Epithelial cell of proximal tubule (primary cell): Measurements from ENCODE around the gene HSPB1. TPM values are rescaled to one million over a fixed set of nuclear protein-coding genes. Genes with fewer than 3 reads are reported as not detected.
"Not testable (repeated sequence)": the region's sequence is repeated elsewhere in the genome, so short reads cannot be mapped to it uniquely, and the experiment has no call there.

Source experiments
- DNase-seq: peaks from one replicate; pipeline ENCODE4 v3.0.0-alpha.2; 2011; ENCODE audit warnings: low read depth
- H3K4me3 ChIP-seq: 2 replicates; pipeline ENCODE4 v1.5.1; 2011; ENCODE audit warnings: low read depth, mild to moderate bottlenecking, low read length
- total RNA-seq: library from RNA; depleted of rRNA; stranded (reverse); fragments of >200 nt; gene quantifications from 2 replicates; pipeline ENCODE4 v1.2.3, GENCODE V29; 2015
- TF ChIP-seq, protein P1 (sequence below): conservative IDR thresholded peaks from 2 replicates; pipeline ENCODE4 v1.5.1; 2012; ENCODE audit warnings: low read depth, mild to moderate bottlenecking, low read length

HSPB1 gene
- total RNA-seq, 1 donor from 2014 or later, result 435 TPM

DNA sequence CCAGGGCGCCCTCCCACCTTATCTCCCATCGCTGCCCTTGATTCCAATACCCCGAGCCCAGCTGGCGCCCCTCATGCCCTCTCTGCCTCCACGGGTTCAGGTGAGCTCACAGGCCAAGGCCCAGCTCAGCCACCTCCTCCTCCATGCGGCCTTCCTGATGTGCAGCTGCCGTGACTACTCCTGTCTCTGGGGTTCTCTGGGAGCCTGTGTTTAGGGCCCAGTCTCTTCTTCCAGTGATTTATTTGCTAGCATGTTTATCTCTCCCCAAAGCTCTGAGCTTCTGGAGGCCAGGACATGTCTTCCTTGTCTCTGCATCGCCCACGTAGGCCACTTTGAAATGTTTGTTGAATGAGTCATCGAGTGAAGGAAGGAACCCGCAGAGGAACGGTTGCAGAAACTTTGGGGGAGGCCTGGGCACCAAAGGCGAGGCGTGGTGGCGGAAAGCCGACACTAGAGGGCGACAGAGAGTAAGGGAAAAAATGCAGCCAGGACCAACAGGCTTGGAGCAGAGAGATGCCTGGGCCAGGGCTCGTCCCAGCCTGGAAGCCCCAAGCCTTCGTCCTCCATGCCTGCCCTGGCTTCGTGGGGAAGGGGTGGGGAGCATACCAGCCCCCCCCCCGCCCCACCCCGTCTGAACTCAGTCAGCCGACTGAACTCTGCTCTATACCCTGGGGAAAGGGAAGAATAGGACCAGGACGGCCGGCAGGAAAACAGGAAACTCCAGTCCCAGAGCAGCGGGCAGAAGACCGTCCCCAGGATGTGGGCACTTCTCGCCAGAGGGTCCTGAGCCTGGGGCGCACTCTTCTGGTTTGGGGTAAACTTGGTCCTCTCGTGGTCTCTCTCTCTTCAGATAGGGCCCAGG lies 10.9 kb upstream of the HSPB1 start:
- DNase-seq, result peak; percentile 79
- peak overlapping the region; percentile 32 for H3K4me3 ChIP-seq
- TF ChIP-seq, protein P1, sequence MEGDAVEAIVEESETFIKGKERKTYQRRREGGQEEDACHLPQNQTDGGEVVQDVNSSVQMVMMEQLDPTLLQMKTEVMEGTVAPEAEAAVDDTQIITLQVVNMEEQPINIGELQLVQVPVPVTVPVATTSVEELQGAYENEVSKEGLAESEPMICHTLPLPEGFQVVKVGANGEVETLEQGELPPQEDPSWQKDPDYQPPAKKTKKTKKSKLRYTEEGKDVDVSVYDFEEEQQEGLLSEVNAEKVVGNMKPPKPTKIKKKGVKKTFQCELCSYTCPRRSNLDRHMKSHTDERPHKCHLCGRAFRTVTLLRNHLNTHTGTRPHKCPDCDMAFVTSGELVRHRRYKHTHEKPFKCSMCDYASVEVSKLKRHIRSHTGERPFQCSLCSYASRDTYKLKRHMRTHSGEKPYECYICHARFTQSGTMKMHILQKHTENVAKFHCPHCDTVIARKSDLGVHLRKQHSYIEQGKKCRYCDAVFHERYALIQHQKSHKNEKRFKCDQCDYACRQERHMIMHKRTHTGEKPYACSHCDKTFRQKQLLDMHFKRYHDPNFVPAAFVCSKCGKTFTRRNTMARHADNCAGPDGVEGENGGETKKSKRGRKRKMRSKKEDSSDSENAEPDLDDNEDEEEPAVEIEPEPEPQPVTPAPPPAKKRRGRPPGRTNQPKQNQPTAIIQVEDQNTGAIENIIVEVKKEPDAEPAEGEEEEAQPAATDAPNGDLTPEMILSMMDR, result peak; percentile 96

DNA sequence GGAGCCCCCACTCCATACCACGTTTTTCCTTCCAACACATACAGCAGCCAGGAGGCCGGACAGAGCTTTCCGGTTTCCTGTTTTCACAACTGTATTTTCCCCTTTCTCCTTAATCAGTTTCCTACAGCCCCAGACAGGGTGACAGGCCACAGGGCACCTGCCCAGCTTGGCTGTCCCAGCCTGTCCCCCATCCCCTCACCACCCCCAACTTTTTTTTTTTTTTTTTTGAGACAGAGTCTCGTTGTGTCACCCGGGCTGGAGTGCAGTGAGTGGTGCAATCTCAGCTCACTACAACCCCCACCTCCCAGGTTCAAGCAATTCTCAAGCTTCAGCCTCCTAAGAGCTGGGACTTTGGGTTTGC lies 10.3 kb upstream of the HSPB1 start:
- DNase-seq, result no peak
- peak overlapping the region; percentile 32 for H3K4me3 ChIP-seq
- TF ChIP-seq, protein P1, result no peak

DNA sequence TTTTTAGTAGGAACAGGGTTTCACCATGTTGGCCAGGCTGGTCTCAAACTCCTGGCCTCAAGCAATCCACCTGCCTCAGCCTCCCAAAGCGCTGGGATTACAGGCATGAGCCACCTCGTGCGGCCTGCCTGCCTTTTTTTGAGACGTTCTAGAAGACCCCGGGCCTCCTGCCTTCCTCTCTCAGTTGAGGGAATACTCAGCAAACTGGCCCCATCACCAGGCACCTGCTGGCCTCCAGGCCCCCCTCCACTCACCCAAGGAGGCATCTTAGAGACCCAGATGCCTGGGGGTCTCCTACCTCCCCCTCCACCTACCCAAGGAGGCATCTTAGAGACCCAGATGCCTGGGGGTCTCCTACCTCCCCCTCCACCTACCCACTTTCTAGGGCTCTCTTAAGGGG lies 9.6 kb upstream of the HSPB1 start:
- H3K4me3 ChIP-seq, DNase-seq: not testable (repeated sequence)

DNA sequence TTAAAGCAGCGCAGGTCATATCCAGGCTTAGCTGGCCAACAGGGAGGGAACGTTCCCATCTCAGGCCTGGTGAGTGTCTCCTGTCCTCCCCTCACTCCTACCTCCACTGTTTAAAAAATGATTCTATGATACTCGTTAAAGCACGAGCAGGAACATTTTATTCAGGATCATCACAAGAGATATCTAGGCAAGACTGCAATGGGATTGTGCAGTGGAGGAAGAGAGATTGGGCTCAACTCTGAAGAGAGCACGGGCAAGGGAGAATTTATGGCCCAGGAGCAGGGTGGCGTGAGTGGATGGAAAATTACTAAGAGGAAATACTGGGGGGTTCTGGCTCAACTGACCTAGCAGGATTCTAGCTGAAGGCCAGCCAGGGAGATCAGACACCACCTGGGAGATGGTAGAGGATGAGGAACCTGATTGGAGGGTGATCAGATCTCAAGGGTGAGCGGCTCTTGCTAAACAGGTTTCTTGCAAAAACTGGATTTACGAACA lies 9.0 kb upstream of the HSPB1 start:
- TF ChIP-seq, protein P1, result no peak
- no peak for DNase-seq
- H3K4me3 ChIP-seq, result no peak overlapping the region

DNA sequence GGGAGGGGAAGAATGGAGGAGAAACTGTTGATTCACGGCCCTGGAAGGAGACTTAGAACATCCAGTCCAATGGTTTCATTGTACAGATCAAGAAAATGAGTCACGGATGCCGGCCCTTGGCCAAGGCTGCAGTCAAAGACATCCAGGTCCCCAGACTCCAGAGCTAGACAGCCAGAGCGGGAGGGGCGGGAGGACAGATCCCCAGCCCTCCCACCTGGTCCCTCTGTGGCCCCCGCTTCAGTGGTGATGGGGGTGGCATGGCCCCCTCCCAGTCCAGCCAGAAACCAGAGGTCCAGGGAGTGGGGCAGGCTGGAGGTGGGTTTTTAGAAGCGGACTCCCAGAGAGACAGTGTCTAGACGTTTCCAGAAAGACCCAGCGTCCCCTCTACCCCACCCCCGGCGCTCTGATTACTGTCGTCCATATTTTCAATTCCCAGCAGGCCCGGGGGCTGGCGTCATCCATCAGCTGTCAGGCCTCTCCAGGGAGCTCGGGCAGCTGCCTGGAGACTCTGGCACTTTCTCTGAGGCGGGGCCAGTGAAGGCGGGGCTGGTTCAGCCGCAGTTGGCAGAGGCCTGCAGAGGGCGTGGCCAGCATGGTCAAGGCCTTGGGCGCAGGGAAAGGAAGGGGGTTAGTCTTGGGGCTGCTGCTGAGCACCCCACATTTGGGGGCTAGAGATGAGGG lies 8.0 kb upstream of the HSPB1 start:
- H3K4me3 ChIP-seq, result peak overlapping the region; percentile 50
- TF ChIP-seq, protein P1, result no peak
- DNase-seq, result no peak

DNA sequence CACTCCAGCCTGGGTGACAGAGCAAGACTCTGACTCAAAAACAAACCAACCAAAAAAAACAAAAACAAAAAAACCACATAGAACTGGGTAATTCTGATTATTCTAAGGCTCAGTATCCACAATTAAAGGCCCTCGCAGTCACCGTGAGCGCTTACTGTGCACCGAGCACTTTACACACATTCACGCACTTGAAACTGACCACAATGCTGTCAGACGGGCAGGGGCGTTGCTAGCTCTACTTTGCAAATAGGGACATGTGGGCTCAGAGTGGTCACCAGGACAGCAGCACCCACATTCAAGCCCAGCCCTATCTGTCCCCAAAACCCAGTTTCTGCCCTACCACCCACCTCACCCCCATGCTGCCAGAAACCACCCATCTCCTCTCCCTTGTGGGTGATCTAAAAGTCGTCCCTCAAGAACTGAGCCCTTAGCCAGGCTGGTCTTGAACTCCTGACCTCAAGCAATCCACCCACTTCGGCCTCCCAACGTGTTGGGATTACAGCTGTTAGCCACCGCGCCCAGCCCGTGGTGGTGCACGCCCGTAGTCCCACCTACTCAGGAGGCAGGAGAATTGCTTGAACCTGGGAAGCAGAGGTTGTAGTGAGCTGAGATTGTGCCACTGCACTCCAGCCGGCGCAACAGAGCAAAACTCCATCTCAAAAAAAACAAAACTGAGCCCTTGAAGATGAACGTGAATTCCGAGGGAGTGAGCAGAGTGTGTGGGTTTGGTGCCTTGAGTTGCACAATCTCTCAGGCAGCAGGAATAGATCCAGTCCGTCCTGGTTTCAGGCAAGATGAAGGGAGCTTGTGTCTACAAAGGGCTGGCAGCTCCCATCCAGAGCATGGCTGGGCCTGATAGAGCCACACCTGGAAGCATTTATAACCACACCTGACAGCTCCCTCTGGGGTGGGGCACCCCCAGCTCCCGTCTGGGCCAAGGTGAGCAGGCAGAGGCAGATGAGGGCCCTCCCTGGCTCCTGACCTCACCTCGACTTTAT lies 5.4 kb upstream of the HSPB1 start:
- no peak overlapping the region for H3K4me3 ChIP-seq
- TF ChIP-seq, protein P1, result no peak
- no peak for DNase-seq
